ENCODE results near the gene SYTL3. TPM values are rescaled to one million over a fixed set of nuclear protein-coding genes. Genes with fewer than 3 reads are reported as not detected.
"Not testable (repeated sequence)": the region's sequence is repeated elsewhere in the genome, so short reads cannot be mapped to it uniquely, and the experiment has no call there.

SYTL3 gene, protein sequence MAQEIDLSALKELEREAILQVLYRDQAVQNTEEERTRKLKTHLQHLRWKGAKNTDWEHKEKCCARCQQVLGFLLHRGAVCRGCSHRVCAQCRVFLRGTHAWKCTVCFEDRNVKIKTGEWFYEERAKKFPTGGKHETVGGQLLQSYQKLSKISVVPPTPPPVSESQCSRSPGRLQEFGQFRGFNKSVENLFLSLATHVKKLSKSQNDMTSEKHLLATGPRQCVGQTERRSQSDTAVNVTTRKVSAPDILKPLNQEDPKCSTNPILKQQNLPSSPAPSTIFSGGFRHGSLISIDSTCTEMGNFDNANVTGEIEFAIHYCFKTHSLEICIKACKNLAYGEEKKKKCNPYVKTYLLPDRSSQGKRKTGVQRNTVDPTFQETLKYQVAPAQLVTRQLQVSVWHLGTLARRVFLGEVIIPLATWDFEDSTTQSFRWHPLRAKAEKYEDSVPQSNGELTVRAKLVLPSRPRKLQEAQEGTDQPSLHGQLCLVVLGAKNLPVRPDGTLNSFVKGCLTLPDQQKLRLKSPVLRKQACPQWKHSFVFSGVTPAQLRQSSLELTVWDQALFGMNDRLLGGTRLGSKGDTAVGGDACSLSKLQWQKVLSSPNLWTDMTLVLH
- total RNA-seq: 1.7 TPM

DNA sequence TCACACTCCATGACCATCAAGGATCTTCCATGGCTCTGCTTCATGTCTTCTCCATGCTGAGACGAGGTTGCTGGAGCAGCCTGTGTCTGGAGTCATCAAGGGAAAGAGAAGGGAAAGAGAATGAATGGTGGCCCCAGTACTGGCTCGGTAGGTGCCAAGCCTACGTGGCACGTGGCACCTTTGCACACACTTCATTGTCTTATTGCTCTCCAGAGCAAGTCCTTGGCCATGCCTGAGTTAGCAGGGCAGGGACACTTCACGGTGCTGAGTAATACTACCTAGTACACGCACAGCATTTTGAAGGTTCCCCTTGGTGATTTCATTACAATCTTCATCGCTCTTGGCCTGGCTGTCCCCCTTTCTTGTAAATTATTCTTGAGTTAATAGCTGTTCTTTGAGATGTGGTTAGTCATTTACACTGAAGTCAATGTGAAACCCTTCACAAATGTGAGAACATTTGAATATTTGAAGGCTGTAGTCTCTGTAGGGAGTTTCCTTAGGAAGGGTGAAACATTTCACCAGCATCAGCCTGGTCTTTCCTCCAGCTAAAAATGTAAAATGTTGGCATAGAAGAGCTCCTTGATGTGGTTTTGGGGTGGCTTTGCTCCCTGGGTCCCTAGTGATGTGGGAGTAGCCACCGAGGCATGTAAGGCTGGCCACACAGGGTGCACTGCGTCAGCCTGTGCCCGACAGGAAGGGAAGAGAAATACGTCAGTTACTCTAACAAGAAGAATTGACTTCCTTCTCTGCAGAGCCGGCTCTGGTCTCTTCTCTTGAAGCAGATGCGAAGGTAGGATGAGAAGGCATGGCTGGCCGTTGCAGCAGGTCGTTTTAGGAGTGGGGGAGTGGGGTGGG lies at the start of gene SYTL3:
TSS of gene SYTL3 (plus strand) at position 766 of the 855 bp plus-strand sequence. CDS start 13,215 bp downstream, outside the sequence.
- peak; percentile 66 for ATAC-seq

DNA sequence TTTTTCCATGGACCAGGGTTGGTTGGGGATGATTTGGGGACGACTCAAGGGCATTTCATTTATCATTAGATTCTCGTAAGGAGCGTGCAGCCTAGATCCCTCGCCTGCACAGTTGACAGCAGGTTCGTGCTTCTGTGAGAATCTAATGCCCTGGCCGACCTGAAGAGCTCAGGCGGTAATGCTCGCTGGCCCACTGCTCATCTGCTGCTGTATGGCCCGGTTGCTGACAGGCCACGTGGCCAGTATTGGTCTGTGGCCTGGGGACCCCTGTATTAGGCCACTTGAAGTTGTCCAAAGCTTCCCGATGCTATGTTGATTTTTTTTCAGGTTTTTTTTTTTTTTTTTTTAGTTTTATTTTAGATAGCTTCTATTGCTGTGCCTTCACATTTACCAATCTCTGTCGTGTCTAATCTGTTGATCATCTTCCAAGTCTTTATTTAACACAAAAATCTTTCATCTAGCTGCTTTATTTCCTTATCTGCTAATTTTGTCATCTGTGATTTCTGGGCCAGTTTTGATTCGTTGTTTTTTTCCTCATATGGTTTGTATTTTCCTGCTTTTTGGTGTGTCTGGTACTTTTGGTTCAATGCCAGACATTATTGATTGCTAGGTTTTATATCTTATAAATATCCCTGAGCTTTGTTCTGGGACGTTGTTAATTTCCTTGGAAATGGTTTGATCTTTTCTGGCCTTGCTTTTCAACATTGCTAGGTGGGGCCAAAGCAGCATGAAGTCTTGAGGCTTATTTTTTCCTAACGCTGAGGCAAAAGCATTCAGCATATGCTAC lies 46.4 kb upstream of the SYTL3 start:
- no peak for ATAC-seq

GRCh38 chr6:158604048-158604406 lies 45.8 kb upstream of the SYTL3 start:
- ATAC-seq: no peak

- peak; percentile 85 for ATAC-seq
Observed at GRCh38 chr6:158605266-158605878, 44.5 kb upstream of the SYTL3 start.

- ATAC-seq: not testable (repeated sequence)
Observed at GRCh38 chr6:158606011-158606410, 43.8 kb upstream of the SYTL3 start.

DNA sequence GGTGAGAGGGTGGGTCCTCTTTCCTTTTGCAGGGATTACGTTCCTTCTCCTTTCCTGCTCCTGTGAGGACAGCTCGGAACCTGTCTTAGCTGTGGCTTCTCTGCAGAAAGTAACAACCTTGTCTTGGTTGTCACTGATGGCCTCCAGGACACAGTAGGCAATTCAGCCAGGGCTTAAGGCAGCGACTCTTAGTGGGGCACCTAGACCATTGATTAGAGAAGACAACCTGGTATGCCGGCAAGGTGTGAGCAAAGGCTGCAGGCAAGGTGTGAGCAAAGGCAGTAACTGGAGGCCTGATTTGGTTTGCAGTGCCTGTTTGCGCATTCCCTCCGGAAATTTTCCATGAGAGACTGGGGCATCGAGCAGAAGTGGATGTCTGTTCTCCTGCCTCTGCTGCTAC lies 42.9 kb upstream of the SYTL3 start:
- no peak for ATAC-seq

DNA sequence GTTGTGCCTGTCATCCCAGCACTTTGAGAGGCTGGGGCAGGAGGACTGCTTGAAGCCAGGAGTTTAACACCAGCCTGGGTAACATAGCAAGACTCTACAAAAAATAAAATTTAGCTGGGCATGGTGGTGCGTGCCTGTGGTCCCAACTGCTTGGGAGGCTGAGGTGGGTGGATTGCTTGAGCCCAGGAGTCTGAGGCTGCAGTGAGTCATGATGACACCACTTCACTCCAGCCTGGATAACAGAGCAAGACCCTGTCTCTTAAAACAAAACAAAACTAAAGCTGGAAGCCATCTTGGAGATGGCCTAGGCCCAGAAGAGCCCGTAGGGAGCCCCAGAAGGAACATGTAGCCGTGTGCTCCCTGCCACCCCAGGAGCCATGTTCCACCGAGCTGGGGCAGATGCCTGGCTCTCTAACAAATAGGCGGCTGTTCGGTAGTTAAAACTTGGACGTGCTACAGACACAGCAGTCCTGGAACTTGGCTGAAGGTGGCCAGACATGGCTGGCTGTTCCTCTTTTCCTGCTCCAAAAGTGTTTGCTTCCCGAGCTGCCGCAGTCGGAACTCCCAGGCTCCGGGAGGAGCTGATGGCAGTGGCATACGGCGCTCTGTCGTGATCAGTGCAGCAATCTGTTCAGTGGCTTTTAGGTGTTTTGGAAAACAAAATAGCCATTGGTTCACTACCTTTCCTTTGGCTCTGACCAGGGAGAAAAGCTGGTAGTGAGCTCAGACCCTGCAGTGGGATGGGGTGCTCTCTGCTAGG lies 42.3 kb upstream of the SYTL3 start:
- no peak for ATAC-seq

GRCh38 chr6:158608221-158608620 lies 41.6 kb upstream of the SYTL3 start:
- no peak for ATAC-seq

GRCh38 chr6:158609455-158610155 lies 40.2 kb upstream of the SYTL3 start:
- no peak for ATAC-seq

GRCh38 chr6:158610319-158610968 lies 39.4 kb upstream of the SYTL3 start:
- no peak for ATAC-seq

- no peak for ATAC-seq
Observed at GRCh38 chr6:158611039-158611438, 38.8 kb upstream of the SYTL3 start.

- peak; percentile 57 for ATAC-seq
Observed at GRCh38 chr6:158611541-158612370, 38.1 kb upstream of the SYTL3 start.

GRCh38 chr6:158614606-158615005 lies 35.2 kb upstream of the SYTL3 start:
- ATAC-seq: not testable (repeated sequence)

DNA sequence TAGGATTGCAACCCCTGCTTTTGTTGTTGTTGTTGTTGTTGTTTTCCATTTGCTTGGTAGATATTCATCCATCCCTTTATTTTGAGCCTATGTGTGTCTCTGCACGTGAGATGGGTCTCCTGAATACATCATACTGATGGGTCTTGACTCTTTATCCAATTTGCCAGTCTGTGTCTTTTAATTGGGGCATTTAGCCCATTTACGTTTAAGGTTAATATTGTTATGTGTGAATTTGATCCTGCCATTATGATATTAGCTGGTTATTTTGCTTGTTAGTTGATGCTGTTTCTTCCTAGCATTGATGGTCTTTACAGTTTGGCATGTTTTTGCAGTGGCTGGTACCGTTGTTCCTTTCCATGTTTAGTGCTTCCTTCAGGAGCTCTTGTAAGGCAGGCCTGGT lies 31.6 kb upstream of the SYTL3 start:
- ATAC-seq: not testable (repeated sequence)

DNA sequence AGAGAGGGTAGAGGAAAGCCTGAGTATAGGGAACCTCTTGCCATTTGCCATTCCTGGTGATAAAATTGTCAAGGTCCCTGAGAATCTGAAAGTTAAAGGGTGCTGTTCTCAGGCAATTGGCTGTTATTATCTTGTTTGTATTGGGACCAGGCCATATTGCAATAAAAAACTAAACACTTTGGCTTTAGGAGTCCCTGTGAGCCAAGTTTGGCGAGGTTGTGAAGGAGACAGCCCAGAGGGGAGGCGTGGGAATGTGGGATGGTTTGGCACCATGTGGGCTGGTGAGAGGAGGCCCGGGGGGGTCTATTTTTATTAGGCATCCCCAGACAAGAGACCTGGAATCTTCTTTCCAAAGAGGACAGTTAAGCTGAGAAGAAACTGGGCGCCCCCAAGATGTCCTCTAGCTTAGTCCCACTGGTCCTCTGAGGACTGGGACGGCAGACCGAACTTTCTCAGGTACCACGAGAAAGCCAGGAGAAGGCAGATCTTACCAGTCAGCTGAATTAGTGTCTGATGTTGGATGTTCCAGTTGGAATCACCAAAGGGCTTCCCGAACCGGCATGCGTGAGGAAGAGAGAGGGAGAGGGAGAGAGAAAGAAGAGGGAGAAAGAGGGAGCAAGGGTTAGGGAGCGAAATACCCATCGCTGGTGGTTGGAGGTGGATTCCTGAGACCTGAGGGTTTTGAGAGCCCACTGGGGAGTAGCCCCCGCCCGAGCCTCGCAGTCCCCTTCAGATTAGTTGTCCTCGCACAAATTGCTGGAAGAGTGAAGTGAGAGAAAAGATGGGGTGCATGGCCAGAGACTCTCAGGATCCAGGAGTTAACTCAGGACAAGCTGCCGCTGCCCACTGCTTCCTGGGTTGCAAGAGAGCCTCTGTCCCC lies 29.7 kb upstream of the SYTL3 start:
- no peak for ATAC-seq

GRCh38 chr6:158620963-158621693 lies 28.7 kb upstream of the SYTL3 start:
- no peak for ATAC-seq
